GM18858 (cell line): ENCODE measurements around the gene TMEM131L.
A peak's percentile ranks its signal among the peaks of the same experiment; 100 is the strongest.
"Not testable (repeated sequence)": the region's sequence is repeated elsewhere in the genome, so short reads cannot be mapped to it uniquely, and the experiment has no call there.

Experiments used
- ATAC-seq: cut with Tn5 transposase; IDR thresholded peaks from one replicate; pipeline ENCODE4 v1.9.1; 2021; ENCODE audit not compliant: unreplicated experiment

TMEM131L gene, protein sequence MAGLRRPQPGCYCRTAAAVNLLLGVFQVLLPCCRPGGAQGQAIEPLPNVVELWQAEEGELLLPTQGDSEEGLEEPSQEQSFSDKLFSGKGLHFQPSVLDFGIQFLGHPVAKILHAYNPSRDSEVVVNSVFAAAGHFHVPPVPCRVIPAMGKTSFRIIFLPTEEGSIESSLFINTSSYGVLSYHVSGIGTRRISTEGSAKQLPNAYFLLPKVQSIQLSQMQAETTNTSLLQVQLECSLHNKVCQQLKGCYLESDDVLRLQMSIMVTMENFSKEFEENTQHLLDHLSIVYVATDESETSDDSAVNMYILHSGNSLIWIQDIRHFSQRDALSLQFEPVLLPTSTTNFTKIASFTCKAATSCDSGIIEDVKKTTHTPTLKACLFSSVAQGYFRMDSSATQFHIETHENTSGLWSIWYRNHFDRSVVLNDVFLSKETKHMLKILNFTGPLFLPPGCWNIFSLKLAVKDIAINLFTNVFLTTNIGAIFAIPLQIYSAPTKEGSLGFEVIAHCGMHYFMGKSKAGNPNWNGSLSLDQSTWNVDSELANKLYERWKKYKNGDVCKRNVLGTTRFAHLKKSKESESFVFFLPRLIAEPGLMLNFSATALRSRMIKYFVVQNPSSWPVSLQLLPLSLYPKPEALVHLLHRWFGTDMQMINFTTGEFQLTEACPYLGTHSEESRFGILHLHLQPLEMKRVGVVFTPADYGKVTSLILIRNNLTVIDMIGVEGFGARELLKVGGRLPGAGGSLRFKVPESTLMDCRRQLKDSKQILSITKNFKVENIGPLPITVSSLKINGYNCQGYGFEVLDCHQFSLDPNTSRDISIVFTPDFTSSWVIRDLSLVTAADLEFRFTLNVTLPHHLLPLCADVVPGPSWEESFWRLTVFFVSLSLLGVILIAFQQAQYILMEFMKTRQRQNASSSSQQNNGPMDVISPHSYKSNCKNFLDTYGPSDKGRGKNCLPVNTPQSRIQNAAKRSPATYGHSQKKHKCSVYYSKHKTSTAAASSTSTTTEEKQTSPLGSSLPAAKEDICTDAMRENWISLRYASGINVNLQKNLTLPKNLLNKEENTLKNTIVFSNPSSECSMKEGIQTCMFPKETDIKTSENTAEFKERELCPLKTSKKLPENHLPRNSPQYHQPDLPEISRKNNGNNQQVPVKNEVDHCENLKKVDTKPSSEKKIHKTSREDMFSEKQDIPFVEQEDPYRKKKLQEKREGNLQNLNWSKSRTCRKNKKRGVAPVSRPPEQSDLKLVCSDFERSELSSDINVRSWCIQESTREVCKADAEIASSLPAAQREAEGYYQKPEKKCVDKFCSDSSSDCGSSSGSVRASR (N-terminal part only)

DNA sequence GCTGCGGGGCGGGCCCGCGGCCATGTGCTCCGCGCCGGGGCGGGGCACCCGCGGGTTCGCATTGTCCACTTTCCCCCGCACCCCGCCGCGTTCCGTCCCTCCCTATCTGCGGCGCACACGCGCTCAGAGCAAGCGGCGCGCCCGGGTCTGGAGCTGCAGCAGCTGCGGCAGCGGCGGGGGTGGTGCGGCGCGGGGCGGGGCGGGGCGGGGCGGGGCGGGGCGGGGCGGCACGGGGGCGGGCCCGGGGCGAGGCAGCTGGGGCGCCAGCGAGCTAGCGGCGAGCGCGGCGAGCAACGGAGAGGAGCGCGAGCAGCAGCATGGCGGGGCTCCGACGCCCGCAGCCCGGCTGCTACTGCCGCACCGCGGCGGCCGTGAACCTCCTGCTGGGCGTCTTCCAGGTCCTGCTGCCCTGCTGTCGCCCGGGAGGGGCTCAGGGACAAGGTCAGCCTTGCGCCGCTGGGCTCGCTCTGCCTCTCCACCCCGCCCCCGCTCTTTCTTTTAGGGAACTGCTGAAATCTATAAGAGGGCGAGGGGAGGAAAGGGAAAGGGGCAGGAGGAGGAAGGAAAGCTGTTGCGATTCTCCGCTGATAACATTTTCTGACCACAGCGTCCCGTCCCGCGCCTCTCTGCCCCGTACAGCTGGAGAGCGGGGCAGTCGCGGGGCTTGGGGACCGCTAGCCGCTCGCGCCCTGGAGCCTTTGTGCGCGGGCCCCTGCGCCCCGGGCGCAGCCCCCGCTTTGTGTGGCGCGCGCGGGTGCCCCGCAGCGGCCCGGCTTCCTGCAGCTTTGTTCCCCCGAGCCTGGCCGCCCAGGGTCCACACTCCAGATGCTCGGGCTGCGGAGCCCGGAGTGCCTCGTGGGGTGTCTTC lies at the start of gene TMEM131L:
Gene TMEM131L, plus strand, starts transcription at position 280 of the 868 bp plus-strand sequence. Its CDS starts 38 bp downstream, at position 318.
- peak; percentile 22 for ATAC-seq

DNA sequence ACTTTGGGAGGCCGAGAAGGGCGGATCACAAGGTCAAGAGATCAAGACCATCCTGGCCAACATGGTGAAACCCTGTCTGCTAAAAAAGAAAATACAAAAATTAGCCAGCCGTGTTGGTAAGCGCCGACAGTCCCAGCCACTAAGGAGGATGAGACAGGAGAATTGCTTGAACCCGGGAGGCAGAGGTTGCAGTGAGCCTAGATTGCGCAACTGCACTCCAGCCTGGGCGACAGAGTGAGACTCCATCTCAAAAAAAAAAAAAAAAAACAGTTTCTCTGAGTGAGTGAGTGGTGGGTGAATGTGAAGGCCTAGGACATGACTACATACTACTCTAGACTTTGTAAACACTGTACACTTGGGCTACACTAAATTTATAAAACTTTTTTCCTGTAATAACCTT lies 49.7 kb upstream of the TMEM131L start:
- ATAC-seq: not testable (repeated sequence)

DNA sequence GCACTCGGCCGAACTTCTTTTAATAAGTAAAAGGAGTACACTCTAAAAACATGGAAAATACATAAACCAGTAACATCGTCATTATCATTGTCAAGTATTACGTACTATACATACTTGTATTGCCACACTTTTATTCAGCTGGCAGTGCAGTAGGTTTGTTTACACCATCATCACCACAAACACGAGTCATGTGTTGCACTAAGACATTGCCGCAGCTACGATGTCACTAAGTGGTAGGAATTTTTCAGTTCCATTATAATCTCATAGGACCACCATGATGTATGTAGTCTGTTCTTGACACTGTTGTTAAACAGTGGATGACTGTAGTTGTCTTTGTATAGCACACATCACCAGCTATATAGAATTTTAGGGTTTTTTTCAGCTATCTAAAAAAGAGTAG lies 48.0 kb upstream of the TMEM131L start:
- no peak for ATAC-seq

DNA sequence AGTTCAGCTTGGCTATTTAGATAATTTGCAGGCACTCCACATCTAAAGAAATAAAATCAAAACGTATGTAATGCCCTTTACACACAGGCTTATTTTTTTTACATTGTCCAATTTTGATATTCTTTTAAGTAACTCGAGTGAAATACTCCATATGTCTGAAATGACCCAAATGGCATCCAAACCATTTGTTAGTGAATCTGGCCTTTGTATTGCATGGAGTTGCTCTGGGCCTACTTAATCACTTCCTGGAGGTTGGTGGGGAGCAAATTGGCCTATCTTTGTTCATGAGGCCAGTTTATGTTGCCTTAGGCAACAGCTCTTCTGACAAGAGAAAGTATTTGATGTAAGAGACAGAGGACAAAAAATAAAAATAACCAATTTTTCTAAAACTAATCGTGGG lies 47.6 kb upstream of the TMEM131L start:
- no peak for ATAC-seq

DNA sequence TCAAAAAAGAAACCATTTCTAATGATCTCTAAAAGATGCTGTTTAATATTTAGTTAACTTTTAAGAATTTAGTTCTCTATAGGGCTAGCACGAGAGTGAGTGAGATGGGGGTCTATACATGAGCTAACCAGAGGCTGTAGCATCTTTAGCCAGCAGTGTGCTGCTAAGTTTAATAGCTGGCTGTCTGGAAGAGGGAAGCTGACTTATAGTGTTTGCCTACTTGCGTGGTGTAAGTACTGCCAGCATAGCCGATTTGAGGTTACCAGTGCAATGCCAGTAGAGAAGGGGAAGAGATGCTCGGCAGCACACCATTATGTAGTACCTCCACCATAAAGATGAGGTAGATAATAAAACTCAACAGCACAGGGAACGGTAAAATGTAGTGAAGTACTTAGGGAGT lies 47.1 kb upstream of the TMEM131L start:
- no peak for ATAC-seq

DNA sequence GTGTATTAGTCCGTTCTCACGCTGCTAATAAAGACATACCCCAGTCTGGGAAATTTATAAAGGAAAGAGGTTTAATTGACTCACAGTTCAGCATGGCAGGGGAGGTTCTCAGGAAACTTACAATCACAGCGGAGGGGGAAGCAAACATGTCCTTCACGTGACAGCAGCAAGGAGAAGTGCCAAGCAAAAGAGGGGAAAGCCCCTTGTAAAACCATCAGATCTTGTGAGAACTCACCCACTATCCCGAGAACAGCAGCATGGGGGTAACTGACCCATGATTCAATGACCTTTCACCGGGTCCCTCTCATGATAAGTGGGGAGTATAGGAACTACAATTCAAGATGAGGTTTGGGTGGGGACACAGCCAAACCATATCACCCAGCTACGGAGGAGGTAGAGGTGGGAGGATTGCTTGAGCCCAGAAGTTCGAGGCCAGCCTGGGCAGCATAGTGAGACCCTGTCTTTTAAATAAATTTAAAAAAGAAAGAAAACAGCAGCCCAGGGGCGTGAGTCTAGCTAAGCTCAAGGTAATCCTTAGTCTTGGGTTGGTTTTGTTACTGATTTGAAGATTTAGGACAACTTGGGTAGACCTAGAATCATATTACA lies 46.4 kb upstream of the TMEM131L start:
- ATAC-seq: no peak

DNA sequence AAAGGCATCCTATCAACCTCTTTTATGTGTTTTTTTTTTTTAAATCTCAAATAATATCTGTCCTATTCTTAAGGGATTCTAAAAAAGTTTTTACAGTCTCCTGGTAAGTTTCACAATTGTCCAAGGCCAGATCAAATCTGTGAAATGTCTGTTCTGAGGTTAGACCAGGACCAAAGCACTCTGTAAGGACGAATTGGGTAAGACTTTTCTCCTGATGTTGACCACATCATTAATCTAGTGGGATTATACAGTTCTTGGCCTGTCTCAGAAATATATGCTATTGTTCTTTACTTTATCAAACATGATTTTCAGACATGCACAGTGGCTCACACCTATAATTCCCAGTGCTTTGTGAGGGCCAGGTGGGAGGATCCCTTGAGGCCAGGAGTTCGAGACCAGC lies 45.8 kb upstream of the TMEM131L start:
- ATAC-seq: no peak

DNA sequence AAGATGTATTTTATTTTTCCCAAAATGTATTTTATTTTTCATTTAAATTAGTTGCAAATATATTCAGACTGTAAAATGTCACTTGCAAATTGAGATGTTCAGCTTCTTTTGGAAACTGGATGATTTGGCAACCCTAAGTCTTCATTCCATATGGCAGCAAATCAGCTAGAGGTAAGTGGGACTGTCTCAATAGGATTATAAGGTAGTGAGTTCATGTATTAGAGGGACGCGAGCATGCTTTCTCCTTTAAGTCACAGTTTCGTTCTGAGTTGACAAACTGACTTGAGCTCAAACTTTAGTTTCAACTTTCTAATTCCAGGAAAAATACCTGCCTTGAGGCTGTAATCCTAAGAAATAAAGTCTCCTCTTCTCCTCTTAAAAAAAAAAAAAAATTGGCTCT lies 44.2 kb upstream of the TMEM131L start:
- peak; percentile 68 for ATAC-seq

DNA sequence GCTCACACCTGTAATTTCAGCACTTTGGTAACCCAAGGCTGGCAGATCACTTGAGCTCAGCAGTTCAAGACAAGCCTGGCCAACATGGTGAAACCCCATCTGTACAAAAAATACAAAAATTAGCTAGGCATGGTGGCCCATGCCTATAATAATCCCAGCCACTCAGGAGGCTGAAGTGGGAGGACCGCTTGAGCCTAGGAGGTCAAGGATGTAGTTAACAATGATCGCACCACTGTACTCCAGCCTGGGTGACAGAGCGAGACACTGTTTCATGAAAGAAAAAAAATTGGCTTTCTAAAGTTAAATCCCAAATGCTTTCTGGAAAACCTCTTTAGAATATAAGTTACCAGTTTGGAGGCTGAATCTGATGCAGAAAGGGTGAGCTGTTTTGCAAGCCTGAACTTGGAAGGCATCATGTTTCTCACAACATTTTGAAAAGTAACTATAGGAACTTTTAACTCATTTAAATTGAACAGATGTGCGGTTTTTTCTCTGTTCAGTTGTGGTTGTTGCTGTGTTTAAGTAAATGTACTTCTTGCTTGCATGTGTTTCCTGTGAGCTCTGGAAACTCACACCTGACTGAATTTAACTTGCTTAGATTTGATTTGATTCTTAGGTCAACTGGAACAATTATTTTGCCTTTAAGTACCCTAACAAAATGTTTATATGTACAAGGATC lies 39.8 kb upstream of the TMEM131L start:
- no peak for ATAC-seq

DNA sequence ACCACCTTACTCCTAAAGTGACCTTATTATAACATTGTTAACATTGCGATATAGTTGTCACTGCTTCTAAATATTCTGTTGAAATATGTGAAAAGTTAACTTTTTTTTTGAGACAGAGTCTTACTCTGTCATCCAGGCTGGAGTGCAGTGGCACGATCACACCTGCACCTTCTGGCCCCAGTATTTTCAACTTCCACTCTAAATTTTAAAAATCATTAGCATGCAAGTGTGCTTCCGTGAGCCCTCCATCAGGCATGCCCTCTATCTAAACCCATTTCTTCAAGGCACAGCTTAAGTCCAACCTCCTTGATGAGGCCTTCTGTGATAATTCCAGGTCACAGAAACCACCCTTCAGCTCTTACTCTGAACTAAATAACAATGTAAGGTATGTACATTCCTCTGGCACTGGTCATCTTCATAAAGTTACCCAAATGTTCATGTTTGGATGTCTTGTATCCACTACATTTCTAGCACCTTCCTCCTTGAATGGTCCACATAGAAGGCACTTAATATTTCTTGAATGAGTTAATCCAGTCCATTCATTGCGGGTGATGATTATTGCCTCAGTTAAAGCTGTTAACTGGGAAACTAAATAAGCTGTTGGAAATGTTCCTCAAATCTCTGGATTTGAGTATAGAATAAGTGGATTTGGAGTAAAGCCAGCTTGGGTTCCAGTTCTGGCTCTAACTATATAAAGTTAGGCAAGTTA lies 38.6 kb upstream of the TMEM131L start:
- ATAC-seq: no peak

DNA sequence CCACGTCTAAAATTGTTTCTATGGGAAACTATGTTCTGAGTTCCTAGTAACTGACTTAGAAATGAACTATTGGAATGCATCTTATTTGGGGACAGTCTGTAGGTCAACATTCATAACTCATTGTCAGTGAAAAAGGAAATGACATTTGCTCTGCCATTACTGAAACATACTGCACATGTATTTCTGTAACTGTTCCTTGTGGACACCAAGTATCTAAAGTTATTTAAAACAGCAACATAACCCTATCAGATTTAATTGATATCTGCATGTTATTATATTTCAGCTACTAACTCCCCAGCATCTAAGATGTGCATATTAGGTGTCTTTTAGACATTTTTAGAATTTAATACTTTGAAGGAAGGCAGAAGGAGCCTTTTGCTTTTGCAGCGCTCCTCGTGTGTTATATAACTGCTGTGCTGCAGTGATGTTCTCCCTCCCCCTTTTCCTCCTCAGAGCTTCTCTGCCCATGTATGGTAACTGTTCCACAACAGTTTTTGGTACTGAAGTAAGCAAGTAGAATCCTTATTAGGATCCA lies 37.2 kb upstream of the TMEM131L start:
- no peak for ATAC-seq

DNA sequence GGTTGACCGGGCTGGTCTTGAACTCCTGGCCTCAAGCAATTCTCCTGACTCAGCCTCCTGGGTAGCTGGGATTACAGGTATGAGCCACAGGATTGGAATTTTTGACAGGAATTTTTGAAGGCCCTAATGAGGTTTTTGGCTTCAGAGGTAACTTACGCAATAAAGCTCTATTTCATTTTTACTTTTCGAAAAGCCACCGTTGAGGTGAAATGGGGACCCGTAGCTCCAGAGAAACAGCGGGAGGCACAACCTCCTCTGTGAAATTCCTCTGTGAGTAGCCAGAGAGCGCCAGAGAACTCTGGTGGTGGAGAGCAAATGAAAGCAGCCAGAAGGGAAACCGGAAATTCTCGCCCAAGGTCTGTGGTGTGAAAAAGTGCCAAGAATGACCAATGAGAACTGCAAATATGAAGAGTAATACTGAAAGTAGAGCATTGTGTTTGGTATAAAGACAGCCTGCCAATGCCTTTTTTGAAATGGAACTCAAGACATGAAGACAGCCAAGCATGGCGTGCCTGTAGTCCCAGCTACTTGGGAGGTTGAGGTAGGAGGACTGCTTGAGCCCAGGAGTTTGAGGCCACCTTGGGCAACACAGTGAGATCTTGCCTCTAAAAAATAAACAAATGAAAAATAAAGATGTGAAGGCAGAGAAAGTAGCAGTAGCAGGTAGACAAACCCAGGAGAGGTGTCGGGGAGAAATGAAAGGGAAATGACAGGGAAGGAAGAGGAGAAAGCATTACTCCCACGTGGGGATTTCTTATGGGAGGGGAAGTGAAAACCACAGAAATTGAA lies 33.0 kb upstream of the TMEM131L start:
- peak; percentile 96 for ATAC-seq

DNA sequence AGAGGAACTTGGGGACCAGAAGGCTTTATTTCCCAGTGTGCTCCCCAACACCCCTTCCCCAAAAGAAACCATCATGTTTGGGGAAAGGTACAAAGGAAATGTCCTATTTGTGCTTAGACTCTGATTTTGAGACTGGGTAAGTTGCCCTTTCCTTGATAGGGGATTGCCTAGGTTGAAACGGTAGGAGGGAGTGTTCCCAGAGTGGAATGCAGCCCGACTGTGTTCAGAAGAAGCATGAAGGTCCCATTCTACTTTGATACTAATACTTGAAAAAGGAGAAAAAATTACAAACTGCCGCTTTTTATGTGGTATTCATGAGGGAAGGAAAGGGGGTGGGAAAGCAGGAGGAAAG lies 32.4 kb upstream of the TMEM131L start:
- no peak for ATAC-seq

DNA sequence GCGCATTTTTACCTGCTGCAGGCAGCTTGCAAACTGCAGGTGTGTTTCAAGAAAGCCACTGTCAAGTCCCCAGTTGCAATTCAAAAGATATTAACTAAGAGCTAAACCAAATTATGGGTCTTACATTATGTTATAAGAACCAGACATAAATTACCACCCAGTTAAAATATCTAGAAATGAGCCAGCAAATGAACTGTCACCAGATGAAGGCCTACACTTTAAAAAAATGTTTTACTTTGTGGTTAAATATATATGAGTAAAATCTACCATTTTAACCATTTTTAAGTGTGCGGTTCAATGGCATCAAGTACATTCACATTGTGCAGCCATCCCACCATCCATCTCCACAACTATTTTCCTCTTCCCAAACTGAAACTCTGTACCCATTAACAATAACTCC lies 32.0 kb upstream of the TMEM131L start:
- ATAC-seq: no peak

DNA sequence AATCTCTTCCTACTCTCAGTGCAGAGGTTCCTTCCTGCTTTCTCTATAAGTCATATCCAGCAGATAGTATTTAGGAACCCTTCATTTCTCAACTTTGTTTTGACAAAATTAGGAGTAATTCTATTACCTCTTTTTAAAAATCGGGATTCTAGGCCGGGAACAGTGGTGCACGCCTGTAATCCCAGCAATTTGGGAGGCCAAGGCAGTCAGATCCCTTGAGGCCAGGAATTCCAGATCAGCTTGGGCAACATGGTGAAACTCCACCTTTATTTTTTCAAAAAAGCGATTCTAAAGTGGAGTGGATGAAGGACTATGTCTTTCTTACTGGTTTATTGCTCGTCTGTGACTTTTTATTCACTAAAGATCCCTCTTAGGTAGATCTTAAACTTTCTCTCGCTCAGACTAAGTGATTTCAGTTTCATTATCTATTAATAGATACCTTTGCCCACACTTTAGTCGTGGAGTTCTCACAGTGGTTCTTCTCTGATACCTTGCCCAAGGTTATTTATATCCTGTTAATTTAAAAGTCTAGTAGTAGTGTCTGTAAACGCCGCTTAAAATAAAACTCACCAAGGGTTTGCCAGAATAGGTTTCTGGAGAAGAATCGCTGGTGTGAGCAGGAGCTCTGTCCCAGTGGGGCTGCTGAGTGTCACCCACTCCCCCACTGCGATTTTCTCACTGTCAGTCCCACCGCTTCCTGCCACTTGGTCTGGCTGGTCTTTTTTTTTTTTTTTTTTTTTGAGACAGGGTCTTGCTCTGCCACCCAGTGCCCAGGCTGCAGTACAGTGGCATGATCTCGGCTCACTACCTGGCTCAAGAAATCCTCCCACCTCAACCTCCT lies 27.0 kb upstream of the TMEM131L start:
- peak; percentile 68 for ATAC-seq

DNA sequence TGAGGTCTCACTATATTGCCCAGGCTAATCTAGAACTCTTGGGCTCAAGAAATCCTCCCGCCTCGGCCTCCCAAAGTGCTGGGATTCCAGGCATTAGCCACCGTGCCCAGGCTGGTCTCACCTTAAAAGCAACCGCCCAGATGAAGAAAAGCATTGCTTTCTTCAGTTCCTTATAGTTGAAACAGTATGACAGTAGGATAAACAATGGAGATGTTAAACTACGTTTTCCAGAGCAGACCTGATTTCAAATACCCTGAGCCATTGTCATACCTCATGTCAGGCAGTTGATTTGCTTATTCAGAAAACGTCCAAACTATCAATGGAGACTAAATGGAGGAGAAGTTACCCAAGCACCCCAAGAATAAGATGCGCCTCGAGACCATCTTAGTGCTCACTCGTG lies 26.3 kb upstream of the TMEM131L start:
- ATAC-seq: no peak

DNA sequence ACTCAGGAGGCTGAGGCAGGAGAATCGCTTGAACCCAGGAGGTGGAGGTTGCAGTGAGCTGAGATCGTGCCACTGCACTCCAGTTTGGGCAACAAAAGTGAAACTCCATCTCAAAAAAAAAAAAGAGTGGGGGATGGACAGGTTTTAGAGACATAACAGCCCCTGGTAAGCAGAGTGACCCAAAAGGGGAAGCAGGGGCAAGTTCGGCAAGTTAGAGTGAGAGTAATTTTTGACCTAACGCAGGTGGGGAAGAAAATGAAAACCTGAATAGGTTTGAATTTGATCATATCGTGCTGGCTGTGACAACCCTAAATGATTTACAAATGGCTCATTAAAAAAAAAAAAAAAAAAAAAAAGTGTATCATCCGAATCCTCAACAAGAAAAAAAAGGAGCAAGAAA lies 25.7 kb upstream of the TMEM131L start:
- ATAC-seq: no peak
